ENCODE results near the gene MS4A12. TPM values are rescaled to one million over a fixed set of nuclear protein-coding genes. Genes with fewer than 3 reads are reported as not detected.
"Not testable (repeated sequence)": the region's sequence is repeated elsewhere in the genome, so short reads cannot be mapped to it uniquely, and the experiment has no call there.

Gene MS4A12, protein sequence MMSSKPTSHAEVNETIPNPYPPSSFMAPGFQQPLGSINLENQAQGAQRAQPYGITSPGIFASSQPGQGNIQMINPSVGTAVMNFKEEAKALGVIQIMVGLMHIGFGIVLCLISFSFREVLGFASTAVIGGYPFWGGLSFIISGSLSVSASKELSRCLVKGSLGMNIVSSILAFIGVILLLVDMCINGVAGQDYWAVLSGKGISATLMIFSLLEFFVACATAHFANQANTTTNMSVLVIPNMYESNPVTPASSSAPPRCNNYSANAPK
- total RNA-seq (not detected), polyA plus RNA-seq (not detected)

GRCh38 chr11:60492488-60493009 is at the start of gene MS4A12:
MS4A12 (plus strand) TSS chr11:60492778; CDS start chr11:60497319, 4,541 bp downstream.
- H3K4me3 ChIP-seq (ENCODE audit: low read depth, low read length) = no peak within 1 kb of the TSS
- no peak within 1 kb of the TSS for H3K27ac ChIP-seq (ENCODE audit: low read depth)
- no peaks in the 10 kb centered on the region for H3K36me3 ChIP-seq (ENCODE audit: insufficient read depth)
- no peaks in the 10 kb centered on the region for H3K4me1 ChIP-seq (ENCODE audit: insufficient read depth)
- WGBS = 85% methylated on average over 4 of the region's 4 CpGs
- no peak for DNase-seq (ENCODE audit: extremely low spot score)

DNA sequence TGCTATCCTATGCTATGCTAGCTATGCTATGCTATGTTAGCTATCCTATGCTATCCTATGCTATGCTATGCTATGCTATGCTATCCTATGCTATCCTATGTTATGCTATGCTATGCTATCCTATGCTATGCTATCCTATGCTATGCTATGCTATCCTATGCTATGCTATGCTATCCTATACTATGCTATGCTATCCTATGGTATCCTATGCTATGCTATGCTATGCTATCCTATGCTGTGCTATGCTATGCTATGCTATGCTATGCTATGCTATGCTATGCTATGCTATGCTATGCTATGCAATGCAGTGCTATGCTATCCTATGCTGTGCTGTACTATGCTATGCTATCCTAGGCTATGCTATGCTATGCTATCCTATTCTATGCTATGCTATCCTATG is 45.5 kb upstream of the MS4A12 start:
- Histone ChIP-seq H3K36me3 (ENCODE audit: insufficient read depth) (no peaks in the 10 kb centered on the region), H3K4me1 (ENCODE audit: insufficient read depth) (no peaks in the 10 kb centered on the region), H3K27ac (ENCODE audit: low read depth) (no peak overlapping the region), H3K4me3 (ENCODE audit: low read depth, low read length) (no peak overlapping the region)
- DNase-seq (ENCODE audit: extremely low spot score) = no peak

GRCh38 chr11:60447846-60448245 is 44.7 kb upstream of the MS4A12 start:
- H3K4me3 ChIP-seq (ENCODE audit: low read depth, low read length) = no peak overlapping the region
- no peak overlapping the region for H3K27ac ChIP-seq (ENCODE audit: low read depth)
- H3K4me1 ChIP-seq (ENCODE audit: insufficient read depth) = no peaks in the 10 kb centered on the region
- no peaks in the 10 kb centered on the region for H3K36me3 ChIP-seq (ENCODE audit: insufficient read depth)
- no peak for DNase-seq (ENCODE audit: extremely low spot score)

DNA sequence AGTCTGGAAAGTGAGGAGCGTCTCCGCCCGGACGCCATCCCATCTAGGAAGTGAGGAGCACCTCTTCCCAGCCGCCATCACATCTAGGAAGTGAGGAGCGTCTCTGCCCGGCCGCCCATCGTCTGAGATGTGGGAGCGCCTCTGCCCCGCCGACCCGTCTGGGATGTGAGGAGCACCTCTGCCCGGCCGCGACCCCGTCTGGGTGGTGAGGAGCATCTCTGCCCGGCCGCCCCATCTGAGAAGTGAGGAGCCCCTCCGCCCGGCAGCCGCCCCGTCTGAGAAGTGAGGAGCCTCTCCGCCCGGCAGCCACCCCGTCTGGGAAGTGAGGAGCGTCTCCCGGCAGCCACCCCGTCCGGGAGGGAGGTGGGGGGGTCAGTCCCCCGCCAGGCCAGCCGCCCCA is 41.4 kb upstream of the MS4A12 start:
- 95% methylated on average over 30 of the region's 32 CpGs for WGBS
- H3K4me3 ChIP-seq (ENCODE audit: low read depth, low read length); H3K27ac ChIP-seq (ENCODE audit: low read depth); H3K4me1 ChIP-seq (ENCODE audit: insufficient read depth); DNase-seq (ENCODE audit: extremely low spot score); H3K36me3 ChIP-seq (ENCODE audit: insufficient read depth): not testable (repeated sequence)

DNA sequence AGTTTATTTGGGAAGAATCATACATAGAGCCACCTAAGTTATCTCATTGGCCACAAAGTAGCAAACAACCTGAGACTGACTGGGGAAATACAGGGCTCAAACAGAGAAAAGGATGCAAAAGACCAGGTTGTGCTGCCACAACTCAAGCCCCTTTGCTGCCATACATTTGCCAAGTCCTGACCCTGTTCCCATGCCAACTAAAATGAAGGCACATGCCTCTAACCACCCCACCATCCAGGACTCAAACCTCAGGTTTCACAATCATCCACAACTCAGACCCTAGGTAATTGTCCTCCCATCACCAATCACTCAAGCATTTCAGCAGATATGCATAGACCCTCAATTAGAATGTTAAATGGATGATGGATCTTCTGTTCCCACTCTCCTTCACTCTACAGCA is 38.4 kb upstream of the MS4A12 start:
- Histone ChIP-seq H3K36me3 (ENCODE audit: insufficient read depth) (no peaks in the 10 kb centered on the region), H3K27ac (ENCODE audit: low read depth) (no peak overlapping the region), H3K4me1 (ENCODE audit: insufficient read depth) (no peaks in the 10 kb centered on the region), H3K4me3 (ENCODE audit: low read depth, low read length) (no peak overlapping the region)
- no peak for DNase-seq (ENCODE audit: extremely low spot score)

DNA sequence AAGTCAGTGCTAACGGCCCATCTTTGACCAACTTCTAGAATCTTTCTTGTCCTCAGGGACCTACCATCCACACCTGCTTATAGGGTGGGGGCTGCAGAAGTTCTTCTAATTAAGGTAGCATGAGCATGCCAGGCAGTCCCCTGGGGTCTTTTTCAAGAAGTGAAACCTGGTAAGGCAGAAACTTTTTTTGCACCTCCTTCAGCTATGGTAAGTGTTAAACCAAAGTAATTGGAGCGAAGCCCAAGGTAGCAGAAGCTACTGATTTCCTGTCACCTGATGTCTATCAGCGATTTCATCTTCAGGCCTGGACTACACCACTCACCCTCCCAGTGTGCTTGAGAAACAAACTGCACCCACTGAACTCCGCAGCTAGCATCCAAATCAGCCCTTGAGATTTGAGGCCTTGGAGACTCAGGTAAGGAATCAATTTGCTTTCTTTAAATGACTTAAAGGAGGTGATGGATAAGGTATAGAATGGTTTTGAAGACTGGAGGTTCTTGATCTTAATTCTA is 37.0 kb upstream of the MS4A12 start, which contains the start of gene MS4A1:
TSS of gene MS4A1 (plus strand) at position 317 of the 512 bp plus-strand sequence. CDS start 6,528 bp downstream, outside the sequence.
- no peak within 1 kb of the TSS for H3K27ac ChIP-seq (ENCODE audit: low read depth)
- H3K4me1 ChIP-seq (ENCODE audit: insufficient read depth) = no peaks in the 10 kb centered on the region
- no peak within 1 kb of the TSS for H3K4me3 ChIP-seq (ENCODE audit: low read depth, low read length)
- no peaks in the 10 kb centered on the region for H3K36me3 ChIP-seq (ENCODE audit: insufficient read depth)
- 73% methylated on average over 4 of the region's 4 CpGs for WGBS
- no peak for DNase-seq (ENCODE audit: extremely low spot score)

GRCh38 chr11:60457576-60457975 is 35.0 kb upstream of the MS4A12 start:
- WGBS = 72% methylated on average over 3 of the region's 3 CpGs
- no peak for DNase-seq (ENCODE audit: extremely low spot score)
- no peak overlapping the region for H3K27ac ChIP-seq (ENCODE audit: low read depth)

DNA sequence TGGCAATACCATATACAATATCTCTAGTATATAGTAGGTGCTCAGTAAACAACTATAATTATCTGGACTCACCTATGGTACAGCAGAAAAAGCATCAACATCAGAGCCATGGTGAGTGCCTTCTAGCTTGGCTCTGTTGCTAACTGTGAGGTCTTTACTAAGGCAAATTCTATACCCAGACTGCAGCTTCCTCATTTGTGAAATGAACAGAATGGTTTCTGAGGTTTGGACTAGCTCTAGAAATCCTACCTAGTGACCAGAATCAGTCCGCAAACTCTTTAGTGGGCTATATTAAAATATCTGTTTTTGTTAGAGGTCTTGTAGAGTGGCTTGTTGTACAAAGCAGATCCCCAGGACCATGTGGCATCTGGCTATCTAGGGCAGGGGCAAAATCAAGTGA is 33.2 kb upstream of the MS4A12 start:
- no peak overlapping the region for H3K4me3 ChIP-seq (ENCODE audit: low read depth, low read length)
- no peaks in the 10 kb centered on the region for H3K36me3 ChIP-seq (ENCODE audit: insufficient read depth)
- WGBS = 97% methylated on average over 1 of the region's 1 CpG
- no peak overlapping the region for H3K27ac ChIP-seq (ENCODE audit: low read depth)
- H3K4me1 ChIP-seq (ENCODE audit: insufficient read depth) = no peaks in the 10 kb centered on the region
- DNase-seq (ENCODE audit: extremely low spot score) = no peak

More at GRCh38 chr11:60457576-60457975, 35.0 kb upstream of the MS4A12 start:
- Histone ChIP-seq H3K4me3 (ENCODE audit: low read depth, low read length) (no peak overlapping the region), H3K4me1 (ENCODE audit: insufficient read depth) (no peaks in the 10 kb centered on the region), H3K36me3 (ENCODE audit: insufficient read depth) (no peaks in the 10 kb centered on the region)

- Histone ChIP-seq H3K36me3 (ENCODE audit: insufficient read depth) (no peaks in the 10 kb centered on the region), H3K4me3 (ENCODE audit: low read depth, low read length) (no peak overlapping the region), H3K4me1 (ENCODE audit: insufficient read depth) (no peaks in the 10 kb centered on the region), H3K27ac (ENCODE audit: low read depth) (no peak overlapping the region)
- DNase-seq (ENCODE audit: extremely low spot score) = no peak
- WGBS = 68% methylated on average over 2 of the region's 2 CpGs
Observed at GRCh38 chr11:60468829-60469228, 23.7 kb upstream of the MS4A12 start.

GRCh38 chr11:60469723-60470122 is 22.9 kb upstream of the MS4A12 start:
- H3K4me3 ChIP-seq (ENCODE audit: low read depth, low read length) = no peak overlapping the region
- H3K27ac ChIP-seq (ENCODE audit: low read depth) = no peak overlapping the region
- H3K36me3 ChIP-seq (ENCODE audit: insufficient read depth) = no peaks in the 10 kb centered on the region
- DNase-seq (ENCODE audit: extremely low spot score) = no peak
- WGBS = 58% methylated on average over 2 of the region's 2 CpGs
- H3K4me1 ChIP-seq (ENCODE audit: insufficient read depth) = no peaks in the 10 kb centered on the region

GRCh38 chr11:60477035-60477445 is 15.5 kb upstream of the MS4A12 start:
- no peak overlapping the region for H3K4me3 ChIP-seq (ENCODE audit: low read depth, low read length)
- no peaks in the 10 kb centered on the region for H3K4me1 ChIP-seq (ENCODE audit: insufficient read depth)
- H3K27ac ChIP-seq (ENCODE audit: low read depth) = no peak overlapping the region
- WGBS = 51% methylated on average over 6 of the region's 6 CpGs
- H3K36me3 ChIP-seq (ENCODE audit: insufficient read depth) = no peaks in the 10 kb centered on the region
- DNase-seq (ENCODE audit: extremely low spot score) = no peak

DNA sequence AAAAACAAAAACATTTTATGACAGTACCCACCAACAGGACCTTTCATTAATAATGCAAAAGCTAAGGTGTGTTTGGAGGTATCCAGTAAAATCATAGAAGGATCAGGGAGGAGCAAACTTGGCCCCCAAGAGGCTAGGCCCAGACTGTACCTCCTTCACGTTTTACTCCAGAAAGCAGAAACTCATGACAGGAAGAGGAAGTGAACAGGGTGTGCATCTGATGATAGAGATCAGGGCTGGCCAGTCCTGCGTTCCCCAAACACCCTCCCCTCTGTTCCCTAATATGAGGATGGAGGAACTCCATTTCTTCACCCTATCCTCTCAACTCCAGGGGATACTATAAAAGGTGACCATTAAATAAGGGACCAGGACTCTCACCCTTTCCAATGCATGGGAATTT is 10.2 kb upstream of the MS4A12 start:
- no peak overlapping the region for H3K4me3 ChIP-seq (ENCODE audit: low read depth, low read length)
- no peak for DNase-seq (ENCODE audit: extremely low spot score)
- 39% methylated on average over 2 of the region's 2 CpGs for WGBS
- H3K4me1 ChIP-seq (ENCODE audit: insufficient read depth) = no peaks in the 10 kb centered on the region
- no peak overlapping the region for H3K27ac ChIP-seq (ENCODE audit: low read depth)
- H3K36me3 ChIP-seq (ENCODE audit: insufficient read depth) = no peaks in the 10 kb centered on the region

- WGBS = 68% methylated on average over 5 of the region's 5 CpGs
- no peaks in the 10 kb centered on the region for H3K4me1 ChIP-seq (ENCODE audit: insufficient read depth)
- H3K4me3 ChIP-seq (ENCODE audit: low read depth, low read length) = no peak overlapping the region
- no peaks in the 10 kb centered on the region for H3K36me3 ChIP-seq (ENCODE audit: insufficient read depth)
- DNase-seq (ENCODE audit: extremely low spot score) = no peak
- no peak overlapping the region for H3K27ac ChIP-seq (ENCODE audit: low read depth)
Observed at GRCh38 chr11:60485987-60486386, 6.6 kb upstream of the MS4A12 start.

GRCh38 chr11:60493454-60493853 is 876 bp downstream of the MS4A12 start:
- WGBS = 87% methylated on average over 2 of the region's 2 CpGs
- no peak overlapping the region for H3K4me3 ChIP-seq (ENCODE audit: low read depth, low read length)

More at GRCh38 chr11:60493454-60493853, 876 bp downstream of the MS4A12 start:
- no peak for DNase-seq (ENCODE audit: extremely low spot score)
- no peak overlapping the region for H3K27ac ChIP-seq (ENCODE audit: low read depth)
- H3K36me3 ChIP-seq (ENCODE audit: insufficient read depth) = no peaks in the 10 kb centered on the region
- H3K4me1 ChIP-seq (ENCODE audit: insufficient read depth) = no peaks in the 10 kb centered on the region
